ENCODE results near the gene DUS2.

DNA sequence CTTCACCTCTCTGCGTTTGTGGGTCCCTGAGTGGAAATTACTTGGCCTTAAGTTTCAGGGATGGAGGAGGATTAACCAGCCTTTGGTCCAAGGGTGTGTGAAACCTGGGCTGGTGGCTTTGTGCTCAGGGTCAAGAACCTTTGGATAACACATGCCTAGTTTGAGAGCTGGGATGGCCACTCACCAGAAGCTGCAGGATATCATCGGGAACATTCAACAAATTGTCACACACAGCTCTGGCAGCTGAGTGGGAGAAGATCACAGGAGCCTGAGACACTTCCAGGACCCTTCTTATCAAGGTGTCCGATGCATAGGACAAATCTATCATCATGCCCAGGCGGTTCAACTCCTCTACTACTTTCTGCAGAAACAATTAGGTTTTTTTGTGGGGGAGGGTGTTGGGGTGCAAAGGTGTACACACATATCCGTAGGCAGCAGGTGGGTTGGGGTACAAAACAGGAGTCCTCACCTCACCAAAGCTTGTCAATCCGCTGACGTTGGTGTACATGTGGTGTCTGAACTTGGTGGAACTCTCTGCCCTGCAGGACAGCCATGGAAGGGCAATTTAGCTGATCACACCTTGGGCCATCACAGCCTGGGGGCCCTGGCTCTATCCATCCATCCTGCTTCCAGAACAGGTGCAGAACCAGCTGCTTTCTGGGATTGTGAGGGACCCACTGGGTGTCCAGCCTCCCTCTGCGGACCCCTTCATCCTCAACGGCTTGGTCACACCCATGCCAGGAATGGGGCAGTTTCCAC lies 45.4 kb upstream of the DUS2 start:
- TF ChIP-seq, protein P1, sequence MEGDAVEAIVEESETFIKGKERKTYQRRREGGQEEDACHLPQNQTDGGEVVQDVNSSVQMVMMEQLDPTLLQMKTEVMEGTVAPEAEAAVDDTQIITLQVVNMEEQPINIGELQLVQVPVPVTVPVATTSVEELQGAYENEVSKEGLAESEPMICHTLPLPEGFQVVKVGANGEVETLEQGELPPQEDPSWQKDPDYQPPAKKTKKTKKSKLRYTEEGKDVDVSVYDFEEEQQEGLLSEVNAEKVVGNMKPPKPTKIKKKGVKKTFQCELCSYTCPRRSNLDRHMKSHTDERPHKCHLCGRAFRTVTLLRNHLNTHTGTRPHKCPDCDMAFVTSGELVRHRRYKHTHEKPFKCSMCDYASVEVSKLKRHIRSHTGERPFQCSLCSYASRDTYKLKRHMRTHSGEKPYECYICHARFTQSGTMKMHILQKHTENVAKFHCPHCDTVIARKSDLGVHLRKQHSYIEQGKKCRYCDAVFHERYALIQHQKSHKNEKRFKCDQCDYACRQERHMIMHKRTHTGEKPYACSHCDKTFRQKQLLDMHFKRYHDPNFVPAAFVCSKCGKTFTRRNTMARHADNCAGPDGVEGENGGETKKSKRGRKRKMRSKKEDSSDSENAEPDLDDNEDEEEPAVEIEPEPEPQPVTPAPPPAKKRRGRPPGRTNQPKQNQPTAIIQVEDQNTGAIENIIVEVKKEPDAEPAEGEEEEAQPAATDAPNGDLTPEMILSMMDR (IDR thresholded peaks at IDR 0.05), result no peak
- no peak for TF ChIP-seq POLR2A (IDR thresholded peaks at IDR 0.05)
